Right ventricle myocardium inferior (tissue), 1 donor: ENCODE data around the gene EIF4G3. TPM values are rescaled to one million over a fixed set of nuclear protein-coding genes. Genes with fewer than 3 reads are reported as not detected.
A peak's percentile ranks its signal among the peaks of the same experiment; 100 is the strongest.
"Not testable (repeated sequence)": the region's sequence is repeated elsewhere in the genome, so short reads cannot be mapped to it uniquely, and the experiment has no call there.

Source experiments
- ATAC-seq: fragments of 200-7000 bp; cut with Tn5 transposase; one replicate; pipeline ENCODE4 v1.9.1; 2020; ENCODE audit warnings: mild to moderate bottlenecking, moderate library complexity
- DNase-seq: peaks from one replicate; pipeline ENCODE4 v3.0.0; 2021; ENCODE audit errors: missing footprints
- intact Hi-C: fragments of 100-400 bp; cut with DNase I; formaldehyde crosslinking; loops from one replicate; pipeline ENCODE4 v1.11.0; 2022
- total RNA-seq: library from RNA; stranded (reverse); fragmentation: NEBNext Ultra II Directional; extraction: Animal tissue kit (Norgen Biotek cat#: 25700); gene quantifications from one replicate; pipeline ENCODE4 v1.2.1, GENCODE V29; 2021
- donor health status: DM: no; HTN: yes; CAD: no; lungs with severe emphysema.

EIF4G3 gene
- total RNA-seq, 1 donor from 2014 or later: 25.6 TPM

GRCh38 chr1:21162740-21163464, 13.8 kb downstream of the EIF4G3 start:
- intact Hi-C loops: no loop called here
- DNase-seq: no peak
- ATAC-seq: no peak

- DNase-seq (no peak), ATAC-seq (no peak)
- intact Hi-C loops: no loop called here
These were observed 14.9 kb downstream of the EIF4G3 start for GRCh38 chr1:21161842-21162241.

- DNase-seq: no peak
- intact Hi-C loops: no loop called here
- no peak for ATAC-seq
These were observed 16.4 kb downstream of the EIF4G3 start for GRCh38 chr1:21160263-21160796.

- intact Hi-C loops: no loop called here
- ATAC-seq: no peak
- no peak for DNase-seq
These were observed 18.8 kb downstream of the EIF4G3 start for GRCh38 chr1:21157868-21158267.

- intact Hi-C loops: no loop called here
- DNase-seq (no peak), ATAC-seq (no peak)
These were observed 19.6 kb downstream of the EIF4G3 start for GRCh38 chr1:21157054-21157453.

GRCh38 chr1:21156019-21156418, 20.7 kb downstream of the EIF4G3 start:
- ATAC-seq (no peak), DNase-seq (no peak)
- intact Hi-C loops: no loop called here

- ATAC-seq (no peak), DNase-seq (no peak)
- intact Hi-C loops: no loop called here
These were observed 22.0 kb downstream of the EIF4G3 start for GRCh38 chr1:21154717-21155116.

- intact Hi-C loops: no loop called here
- DNase-seq (no peak), ATAC-seq (no peak)
These were observed 23.3 kb downstream of the EIF4G3 start for GRCh38 chr1:21153388-21153787.

- ATAC-seq: no peak
- DNase-seq: no peak
- intact Hi-C loops: no loop called here
These were observed 24.1 kb downstream of the EIF4G3 start for GRCh38 chr1:21152423-21153100.

- ATAC-seq: peak; percentile 81
- intact Hi-C loops: no loop called here
- DNase-seq: no peak
These were observed 26.8 kb downstream of the EIF4G3 start for GRCh38 chr1:21149855-21150432.

GRCh38 chr1:21149430-21149854, 27.3 kb downstream of the EIF4G3 start:
- intact Hi-C loops: no loop called here
- DNase-seq: no peak
- peak; percentile 89 for ATAC-seq

- no peak for DNase-seq
- no peak for ATAC-seq
- intact Hi-C loops: no loop called here
These were observed 32.9 kb downstream of the EIF4G3 start for GRCh38 chr1:21143752-21144151.

GRCh38 chr1:21143138-21143537, 33.6 kb downstream of the EIF4G3 start:
- no peak for ATAC-seq
- no peak for DNase-seq
- intact Hi-C loops: no loop called here

GRCh38 chr1:21141030-21141429, 35.7 kb downstream of the EIF4G3 start:
- ATAC-seq (no peak), DNase-seq (no peak)
- intact Hi-C loops: no loop called here

GRCh38 chr1:21139601-21140000, 37.1 kb downstream of the EIF4G3 start:
- DNase-seq (no peak), ATAC-seq (peak; percentile 52)
- intact Hi-C loops: no loop called here

- intact Hi-C loops, ATAC-seq, DNase-seq: not testable (repeated sequence)
These were observed 40.4 kb downstream of the EIF4G3 start for GRCh38 chr1:21136344-21136743.

GRCh38 chr1:21131200-21131599, 45.5 kb downstream of the EIF4G3 start:
- intact Hi-C loops: no loop called here
- ATAC-seq (no peak), DNase-seq (no peak)

- no peak for DNase-seq
- no peak for ATAC-seq
These were observed 47.3 kb downstream of the EIF4G3 start for GRCh38 chr1:21129407-21129806.

GRCh38 chr1:21126324-21126723, 50.4 kb downstream of the EIF4G3 start:
- DNase-seq (no peak), ATAC-seq (no peak)

More at GRCh38 chr1:21129407-21129806, 47.3 kb downstream of the EIF4G3 start:
- intact Hi-C loops: no loop called here

GRCh38 chr1:21124846-21125245, 51.9 kb downstream of the EIF4G3 start:
- intact Hi-C loops: no loop called here
- ATAC-seq (no peak), DNase-seq (no peak)

More at GRCh38 chr1:21126324-21126723, 50.4 kb downstream of the EIF4G3 start:
- intact Hi-C loops: no loop called here
